ENCODE data around the gene SPANXA2. TPM values are rescaled to one million over a fixed set of nuclear protein-coding genes. Genes with fewer than 3 reads are reported as not detected.
"Not testable (repeated sequence)": the region's sequence is repeated elsewhere in the genome, so short reads cannot be mapped to it uniquely, and the experiment has no call there.

Gene SPANXA2
- not detected for total RNA-seq

GRCh38 chrX:141589408-141589807 is at the start of gene SPANXA2:
Gene SPANXA2, plus strand, starts transcription at chrX:141589708. Its CDS starts 60 bp downstream, at chrX:141589768.
- H3K27ac ChIP-seq; H3K36me3 ChIP-seq; H3K4me3 ChIP-seq (replicated peaks in 1 of 3); DNase-seq; H3K9me3 ChIP-seq; intact Hi-C loops (cut with DNase I); H3K27me3 ChIP-seq; H3K4me1 ChIP-seq: not testable (repeated sequence)
- WGBS, 2 donors, result no CpG with 5 or more reads among the region's 10 CpGs

GRCh38 chrX:141542551-141542950 is 47.0 kb upstream of the SPANXA2 start:
- intact Hi-C loops (cut with DNase I); H3K4me3 ChIP-seq (replicated peaks in 1 of 3); H3K36me3 ChIP-seq; H3K9me3 ChIP-seq; H3K27me3 ChIP-seq; DNase-seq; H3K4me1 ChIP-seq; H3K27ac ChIP-seq: not testable (repeated sequence)
- WGBS, 2 donors, result no CpG with 5 or more reads among the region's 16 CpGs

- H3K4me3 ChIP-seq (replicated peaks in 1 of 3); H3K36me3 ChIP-seq; H3K9me3 ChIP-seq; H3K4me1 ChIP-seq; H3K27me3 ChIP-seq; DNase-seq; intact Hi-C loops (cut with DNase I); H3K27ac ChIP-seq: not testable (repeated sequence)
- no CpG with 5 or more reads among the region's 10 CpGs for WGBS, 2 donors
Measured at GRCh38 chrX:141584638-141585037, 4.9 kb upstream of the SPANXA2 start, which contains the start of gene SPANXA1. Gene SPANXA1, minus strand, starts transcription at chrX:141584738. Its CDS starts 60 bp downstream, at chrX:141584678.

GRCh38 chrX:141609111-141609510 is 19.6 kb downstream of the SPANXA2 start:
- 96 to 100% methylated on average over 1 of the region's 1 CpG for WGBS, 2 donors
- TF ChIP-seq POLR2A (IDR thresholded peaks at IDR 0.05) (no peak), CTCF (IDR thresholded peaks at IDR 0.05) (no peak)
- no peaks in the 10 kb centered on the region for H3K27me3 ChIP-seq
- no peak overlapping the region for H3K27ac ChIP-seq
- intact Hi-C loops (cut with DNase I), result no loop called here
- H3K9me3 ChIP-seq, result no peaks in the 10 kb centered on the region
- no peaks in the 10 kb centered on the region for H3K36me3 ChIP-seq
- no peak overlapping the region for H3K4me3 ChIP-seq (replicated peaks in 1 of 3)
- no peaks in the 10 kb centered on the region for H3K4me1 ChIP-seq
- no peak for DNase-seq

- intact Hi-C loops (cut with DNase I), result no loop called here
- no peak for DNase-seq
- TF ChIP-seq CTCF (IDR thresholded peaks at IDR 0.05) (no peak), POLR2A (IDR thresholded peaks at IDR 0.05) (no peak)
- 60 to 63% methylated on average over 2 of the region's 2 CpGs for WGBS, 2 donors
- Histone ChIP-seq H3K4me3 (replicated peaks in 1 of 3) (no peak overlapping the region), H3K4me1 (no peaks in the 10 kb centered on the region), H3K36me3 (no peaks in the 10 kb centered on the region), H3K9me3 (no peaks in the 10 kb centered on the region), H3K27me3 (no peaks in the 10 kb centered on the region), H3K27ac (no peak overlapping the region)
Measured at GRCh38 chrX:141619336-141619735, 29.8 kb downstream of the SPANXA2 start.

GRCh38 chrX:141632124-141632523 is 42.6 kb downstream of the SPANXA2 start:
- intact Hi-C loops (cut with DNase I), result no loop called here
- H3K9me3 ChIP-seq, result no peaks in the 10 kb centered on the region
- H3K27me3 ChIP-seq, result no peaks in the 10 kb centered on the region
- no peaks in the 10 kb centered on the region for H3K36me3 ChIP-seq
- no peak for TF ChIP-seq CTCF (IDR thresholded peaks at IDR 0.05)
- H3K4me3 ChIP-seq (replicated peaks in 1 of 3), result no peak overlapping the region
- H3K4me1 ChIP-seq, result no peaks in the 10 kb centered on the region
- no peak for DNase-seq
- H3K27ac ChIP-seq, result no peak overlapping the region

GRCh38 chrX:141638550-141638949 is 49.0 kb downstream of the SPANXA2 start:
- no peak for DNase-seq
- Histone ChIP-seq H3K27me3 (no peaks in the 10 kb centered on the region), H3K4me1 (no peaks in the 10 kb centered on the region), H3K36me3 (no peaks in the 10 kb centered on the region), H3K4me3 (replicated peaks in 1 of 3) (no peak overlapping the region), H3K27ac (no peak overlapping the region), H3K9me3 (no peaks in the 10 kb centered on the region)
- no peak for TF ChIP-seq CTCF (IDR thresholded peaks at IDR 0.05)
- TF ChIP-seq POLR2A (IDR thresholded peaks at IDR 0.05), result no peak
- 0 to 69% methylated on average over 1 of the region's 1 CpG for WGBS, 2 donors
- intact Hi-C loops (cut with DNase I), result no loop called here

All from thyroid gland (tissue), 4 donors.